Erythroblast (primary cell): ENCODE data around the gene CACNA1S.

Source experiments
- GATA1 ChIP-seq: IDR thresholded peaks from 2 replicates; pipeline ENCODE4 v1.6.1; 2011; ENCODE audit warnings: low read depth, mild to moderate bottlenecking, control low read depth, low read length, moderate library complexity
- POLR2A ChIP-seq: IDR thresholded peaks from 2 replicates; pipeline ENCODE4 v1.6.1; 2011; ENCODE audit warnings: mild to moderate bottlenecking, low read length

GRCh38 chr1:201145132-201145531 lies 32.9 kb upstream of the CACNA1S start:
- TF ChIP-seq POLR2A (no peak), GATA1 (no peak)
